ENCODE data around the gene SIRT6.

Gene SIRT6

GRCh38 chr19:4189641-4190040, 7.3 kb upstream of the SIRT6 start:
- DNase-seq (ENCODE audit: low read depth), result no peak
- H3K4me3 ChIP-seq (ENCODE audit: low read length), result no peak overlapping the region
- no peak for TF ChIP-seq CTCF (conservative IDR thresholded peaks at IDR 0.05; ENCODE audit: low read length)

- no peak for TF ChIP-seq CTCF (conservative IDR thresholded peaks at IDR 0.05; ENCODE audit: low read length)
- no peak for DNase-seq (ENCODE audit: low read depth)
- no peak overlapping the region for H3K4me3 ChIP-seq (ENCODE audit: low read length)
These were observed 5.2 kb upstream of the SIRT6 start for GRCh38 chr19:4187313-4188122.

DNA sequence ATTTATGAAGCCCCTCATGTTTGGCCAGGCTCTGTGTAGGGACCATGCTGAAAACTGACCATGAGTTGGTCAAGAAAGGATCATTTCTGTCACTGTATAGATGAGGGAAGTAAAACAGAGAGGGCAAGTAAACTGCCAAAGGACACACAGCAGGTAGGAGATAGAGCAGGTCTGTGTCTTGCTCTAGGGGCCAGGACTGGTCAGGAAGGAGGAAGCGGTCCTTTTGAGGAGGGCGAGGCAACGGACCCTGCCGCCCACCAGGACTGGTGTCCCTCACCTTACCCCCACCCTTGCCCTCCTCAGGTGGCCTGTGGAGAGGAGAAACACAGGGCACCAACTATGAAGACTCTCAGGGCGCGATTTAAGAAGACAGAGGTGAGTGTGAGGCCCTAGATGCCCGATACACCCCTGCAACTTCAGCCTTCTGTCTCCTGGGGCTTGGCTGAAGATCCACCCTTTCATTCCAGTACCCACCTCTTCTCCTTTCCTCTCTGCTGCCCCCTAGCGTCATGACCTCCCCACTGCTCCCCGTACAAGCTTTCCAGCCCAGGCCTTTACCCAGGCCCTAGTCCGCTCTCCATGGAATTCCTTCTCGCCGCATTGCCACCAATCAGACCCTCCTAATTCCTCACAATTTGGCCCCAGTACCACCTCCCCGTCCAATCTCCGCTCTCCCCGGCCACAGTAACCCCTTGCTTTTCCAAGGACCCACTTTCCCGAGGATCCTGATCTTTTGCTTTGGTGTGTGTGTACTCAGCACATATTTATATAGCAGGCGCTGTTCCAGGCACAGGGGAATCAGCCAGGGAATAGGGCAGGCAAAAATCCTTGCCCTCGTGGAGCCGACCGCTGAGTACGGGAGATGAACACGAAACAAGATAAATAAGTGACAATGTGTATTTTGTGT, 4.0 kb upstream of the SIRT6 start:
- peak; percentile 56 for DNase-seq (ENCODE audit: low read depth)
- TF ChIP-seq CTCF (conservative IDR thresholded peaks at IDR 0.05; ENCODE audit: low read length), result peak; percentile 83
- no peak overlapping the region for H3K4me3 ChIP-seq (ENCODE audit: low read length)

GRCh38 chr19:4185413-4186086, 3.2 kb upstream of the SIRT6 start:
- no peak overlapping the region for H3K4me3 ChIP-seq (ENCODE audit: low read length)
- DNase-seq (ENCODE audit: low read depth), result no peak
- no peak for TF ChIP-seq CTCF (conservative IDR thresholded peaks at IDR 0.05; ENCODE audit: low read length)

- no peak overlapping the region for H3K4me3 ChIP-seq (ENCODE audit: low read length)
- TF ChIP-seq CTCF (conservative IDR thresholded peaks at IDR 0.05; ENCODE audit: low read length), result no peak
- DNase-seq (ENCODE audit: low read depth), result no peak
These were observed 2.5 kb upstream of the SIRT6 start for GRCh38 chr19:4184718-4185352.

- no peak for DNase-seq (ENCODE audit: low read depth)
- no peak for TF ChIP-seq CTCF (conservative IDR thresholded peaks at IDR 0.05; ENCODE audit: low read length)
- H3K4me3 ChIP-seq (ENCODE audit: low read length), result no peak overlapping the region
These were observed 1.8 kb upstream of the SIRT6 start for GRCh38 chr19:4183967-4184717.

Measured in AG10803 (cell line).